ENCODE measurements around the gene SNAPC3.
"Not testable (repeated sequence)": the region's sequence is repeated elsewhere in the genome, so short reads cannot be mapped to it uniquely, and the experiment has no call there.

The SNAPC3 gene

DNA sequence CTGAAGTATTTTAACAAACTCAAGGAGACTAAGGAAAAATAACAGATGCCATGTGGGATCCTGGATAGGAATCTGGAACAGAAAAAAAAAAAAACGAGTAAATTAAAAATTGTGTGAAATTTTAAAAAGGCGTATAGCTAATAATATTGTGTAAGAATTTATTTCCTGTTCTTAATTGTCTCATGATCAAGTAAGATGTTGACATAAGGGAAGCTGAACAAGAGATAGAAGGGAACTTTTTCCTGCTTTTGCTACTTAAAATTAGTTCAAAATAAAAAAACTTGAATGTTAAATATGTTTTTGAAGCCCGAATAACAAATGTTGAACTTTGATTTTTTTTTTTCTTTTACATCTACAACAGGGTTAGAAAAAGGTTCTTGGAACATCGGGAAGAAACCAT lies 10.5 kb downstream of the SNAPC3 start:
- Histone ChIP-seq H3K4me1 (ENCODE audit: insufficient read depth, low read length) (no peaks in the 10 kb centered on the region), H2AFZ (ENCODE audit: low read depth, low read length) (no peak overlapping the region), H3K27me3 (ENCODE audit: insufficient read depth, low read length) (no peaks in the 10 kb centered on the region), H3K9me3 (ENCODE audit: low read length) (peaks cover 11% of the 10 kb centered on the region), H3K36me3 (ENCODE audit: insufficient read depth, low read length) (peaks cover 67% of the 10 kb centered on the region), H3K4me3 (ENCODE audit: low read length) (no peak overlapping the region)

DNA sequence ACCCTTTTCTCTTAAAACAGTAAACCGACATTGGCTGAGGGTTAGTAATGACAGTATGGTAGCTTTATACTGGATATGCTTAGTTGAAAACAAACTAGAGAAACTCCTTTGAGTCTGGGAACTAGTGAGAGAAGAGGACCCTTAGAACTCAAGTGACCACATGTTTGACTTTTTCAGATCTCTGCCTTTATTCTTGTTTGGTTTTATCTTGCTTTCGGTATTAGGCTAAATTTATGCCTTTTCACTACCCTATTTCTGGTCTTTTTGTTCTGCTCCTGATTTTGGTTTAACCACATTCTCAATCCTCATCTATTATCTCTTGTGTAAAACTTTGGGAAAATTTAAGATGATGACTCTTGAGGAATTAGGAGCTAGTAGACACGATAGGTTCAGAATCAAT lies 11.0 kb downstream of the SNAPC3 start:
- Histone ChIP-seq H3K4me3 (ENCODE audit: low read length) (no peak overlapping the region), H3K36me3 (ENCODE audit: insufficient read depth, low read length) (peaks cover 71% of the 10 kb centered on the region), H3K27me3 (ENCODE audit: insufficient read depth, low read length) (no peaks in the 10 kb centered on the region), H2AFZ (ENCODE audit: low read depth, low read length) (no peak overlapping the region), H3K4me1 (ENCODE audit: insufficient read depth, low read length) (no peaks in the 10 kb centered on the region), H3K9me3 (ENCODE audit: low read length) (peaks cover 12% of the 10 kb centered on the region)

DNA sequence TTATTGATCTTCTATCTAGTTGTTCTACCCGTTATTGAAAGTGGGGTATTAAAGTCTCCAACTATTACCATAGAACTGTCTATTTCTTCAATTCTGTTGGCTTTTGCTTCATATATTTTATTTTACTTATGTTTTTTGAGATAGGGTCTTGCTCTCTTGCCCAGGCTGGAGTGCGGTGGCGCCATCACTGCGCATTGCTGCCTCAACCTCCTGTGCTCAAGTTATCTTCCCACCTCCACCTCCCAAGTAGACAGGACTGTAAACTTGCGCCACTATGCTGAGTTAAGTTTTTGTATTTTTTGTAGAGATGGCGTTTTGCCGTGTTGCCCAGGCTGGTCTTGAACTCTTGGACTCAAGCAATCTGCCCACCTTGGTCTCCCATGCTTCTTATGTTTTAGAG lies 16.2 kb downstream of the SNAPC3 start:
- Histone ChIP-seq H3K27me3 (ENCODE audit: insufficient read depth, low read length) (no peaks in the 10 kb centered on the region), H3K4me3 (ENCODE audit: low read length) (no peak overlapping the region), H3K36me3 (ENCODE audit: insufficient read depth, low read length) (peaks cover 58% of the 10 kb centered on the region), H3K4me1 (ENCODE audit: insufficient read depth, low read length) (no peaks in the 10 kb centered on the region), H2AFZ (ENCODE audit: low read depth, low read length) (no peak overlapping the region), H3K9me3 (ENCODE audit: low read length) (peaks cover 22% of the 10 kb centered on the region)

DNA sequence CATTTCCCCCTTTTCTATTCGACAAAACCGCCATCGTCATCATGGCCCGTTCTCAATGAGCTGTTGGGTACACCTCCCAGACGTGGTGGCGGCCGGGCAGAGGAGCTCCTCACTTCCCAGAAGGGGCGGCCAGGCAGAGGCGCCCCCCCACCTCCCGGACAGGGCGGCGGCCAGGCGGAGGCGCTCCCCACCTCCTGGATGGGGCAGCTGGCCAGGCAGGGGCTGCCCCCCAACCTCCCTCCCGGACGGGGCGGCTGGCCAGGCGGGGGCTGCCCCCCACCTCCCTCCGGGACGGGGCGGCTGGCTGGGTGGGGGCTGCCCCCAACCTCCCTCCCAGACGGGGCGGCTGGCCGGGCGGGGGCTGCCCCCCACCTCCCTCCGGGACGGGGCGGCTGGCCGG lies 19.2 kb downstream of the SNAPC3 start:
- peaks cover 15% of the 10 kb centered on the region for H3K9me3 ChIP-seq (ENCODE audit: low read length)
- not testable (repeated sequence) for H3K4me3 ChIP-seq (ENCODE audit: low read length); H2AFZ ChIP-seq (ENCODE audit: low read depth, low read length); H3K4me1 ChIP-seq (ENCODE audit: insufficient read depth, low read length); H3K27me3 ChIP-seq (ENCODE audit: insufficient read depth, low read length)
- peaks cover 66% of the 10 kb centered on the region for H3K36me3 ChIP-seq (ENCODE audit: insufficient read depth, low read length)

DNA sequence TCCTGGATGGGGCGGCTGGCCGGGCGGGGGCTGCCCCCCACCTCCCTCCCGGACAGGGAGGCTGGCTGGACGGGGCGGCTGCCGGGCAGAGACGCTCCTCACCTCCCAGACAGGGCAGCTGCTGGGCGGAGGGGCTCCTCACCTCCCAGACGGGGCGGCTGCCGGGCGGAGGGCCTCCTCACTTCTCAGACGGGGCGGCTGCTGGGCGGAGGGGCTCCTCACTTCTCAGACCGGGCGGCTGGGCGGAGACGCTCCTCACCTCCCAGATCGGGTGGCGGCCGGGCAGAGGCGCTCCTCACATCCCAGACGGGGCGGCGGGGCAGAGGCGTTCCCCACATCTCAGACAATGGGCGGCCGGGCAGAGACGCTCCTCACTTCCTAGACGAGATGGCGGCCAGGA lies 19.6 kb downstream of the SNAPC3 start:
- H3K36me3 ChIP-seq (ENCODE audit: insufficient read depth, low read length) = peaks cover 67% of the 10 kb centered on the region
- not testable (repeated sequence) for H3K4me1 ChIP-seq (ENCODE audit: insufficient read depth, low read length); H3K27me3 ChIP-seq (ENCODE audit: insufficient read depth, low read length); H3K4me3 ChIP-seq (ENCODE audit: low read length); H2AFZ ChIP-seq (ENCODE audit: low read depth, low read length)
- H3K9me3 ChIP-seq (ENCODE audit: low read length) = peaks cover 15% of the 10 kb centered on the region

DNA sequence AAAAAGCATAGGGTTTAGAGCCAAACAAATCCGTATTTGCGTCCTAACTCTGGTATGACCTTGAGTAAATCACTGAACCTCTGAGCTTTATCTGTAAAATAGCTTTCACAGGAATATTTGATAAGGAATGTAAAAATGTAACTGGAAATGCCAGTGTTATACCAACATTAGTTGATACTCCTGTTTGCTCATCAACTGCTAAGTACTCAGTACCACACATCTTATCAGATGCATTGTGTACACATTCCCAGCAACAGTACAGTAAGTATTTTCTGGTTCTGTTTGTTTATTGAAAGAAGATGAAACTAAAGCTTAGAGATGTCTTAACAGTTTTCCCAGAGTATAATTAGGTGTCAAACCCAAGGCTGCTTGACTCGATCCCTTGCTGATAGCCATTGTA lies 21.5 kb downstream of the SNAPC3 start:
- H3K36me3 ChIP-seq (ENCODE audit: insufficient read depth, low read length) = peaks cover 71% of the 10 kb centered on the region
- H2AFZ ChIP-seq (ENCODE audit: low read depth, low read length) = no peak overlapping the region
- no peaks in the 10 kb centered on the region for H3K27me3 ChIP-seq (ENCODE audit: insufficient read depth, low read length)
- H3K4me1 ChIP-seq (ENCODE audit: insufficient read depth, low read length) = no peaks in the 10 kb centered on the region
- H3K9me3 ChIP-seq (ENCODE audit: low read length) = peaks cover 9% of the 10 kb centered on the region
- no peak overlapping the region for H3K4me3 ChIP-seq (ENCODE audit: low read length)

DNA sequence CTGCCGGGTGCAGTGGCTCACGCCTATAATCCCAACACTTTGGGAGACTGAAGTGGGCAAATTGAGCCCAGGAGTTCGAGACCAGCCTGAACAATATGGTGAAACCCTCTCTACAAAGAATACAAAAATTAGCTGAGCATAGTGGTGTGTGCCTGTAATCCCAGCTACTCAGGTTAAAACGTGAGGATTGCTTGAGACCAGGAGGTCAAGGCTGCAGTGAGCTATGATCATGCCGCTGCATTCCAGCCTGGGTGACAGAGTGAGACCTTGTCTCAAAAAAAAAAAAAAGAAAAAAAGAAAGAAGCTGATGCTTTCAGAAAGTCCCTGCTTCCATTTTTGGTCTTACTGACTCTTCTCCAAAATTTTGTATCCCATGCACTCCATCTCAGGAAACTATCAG lies 31.3 kb downstream of the SNAPC3 start:
- H3K9me3 ChIP-seq (ENCODE audit: low read length) = no peaks in the 10 kb centered on the region
- no peaks in the 10 kb centered on the region for H3K27me3 ChIP-seq (ENCODE audit: insufficient read depth, low read length)
- H2AFZ ChIP-seq (ENCODE audit: low read depth, low read length) = no peak overlapping the region
- H3K36me3 ChIP-seq (ENCODE audit: insufficient read depth, low read length) = peaks cover 81% of the 10 kb centered on the region
- H3K4me1 ChIP-seq (ENCODE audit: insufficient read depth, low read length) = no peaks in the 10 kb centered on the region
- H3K4me3 ChIP-seq (ENCODE audit: low read length) = no peak overlapping the region

DNA sequence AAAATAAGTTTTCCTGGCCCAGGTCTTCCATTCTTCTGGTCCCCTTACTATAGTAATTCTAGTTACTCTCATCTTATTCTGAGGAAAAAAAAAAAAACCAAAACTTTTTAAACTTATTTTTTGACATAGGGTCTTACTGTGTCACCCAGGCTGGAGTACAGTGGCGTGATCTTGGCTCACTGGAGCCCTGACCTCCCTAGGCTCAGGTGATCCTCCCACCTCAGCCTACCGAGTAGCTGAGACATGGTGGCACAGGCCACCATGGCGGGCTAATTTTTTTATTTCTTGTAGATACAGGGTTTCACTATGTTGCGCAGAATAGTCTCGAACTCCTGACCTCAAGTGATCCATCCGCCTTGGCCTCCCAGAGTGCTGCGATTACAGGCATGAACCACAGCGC lies 38.4 kb downstream of the SNAPC3 start:
- Histone ChIP-seq H2AFZ (ENCODE audit: low read depth, low read length) (no peak overlapping the region), H3K9me3 (ENCODE audit: low read length) (no peaks in the 10 kb centered on the region), H3K27me3 (ENCODE audit: insufficient read depth, low read length) (no peaks in the 10 kb centered on the region), H3K4me1 (ENCODE audit: insufficient read depth, low read length) (no peaks in the 10 kb centered on the region), H3K4me3 (ENCODE audit: low read length) (no peak overlapping the region), H3K36me3 (ENCODE audit: insufficient read depth, low read length) (peaks cover 83% of the 10 kb centered on the region)

DNA sequence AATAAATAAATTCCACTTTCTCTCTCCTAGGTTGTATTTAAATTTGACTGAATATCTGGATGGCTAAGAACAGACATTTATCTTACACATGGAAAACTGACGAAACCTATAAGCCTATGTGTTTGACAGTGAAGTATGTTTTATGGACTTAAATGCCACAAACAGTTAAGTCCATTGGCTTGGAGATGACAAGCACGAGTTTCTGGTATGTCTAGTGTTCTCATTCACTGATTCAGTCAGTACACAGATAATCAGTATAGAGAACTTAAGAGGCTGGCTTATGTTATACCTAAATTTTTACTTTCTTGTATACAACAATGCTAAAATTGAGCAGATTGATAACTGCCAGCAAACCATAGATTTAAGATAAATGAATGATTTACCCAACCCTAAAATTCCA lies 38.9 kb downstream of the SNAPC3 start:
- Histone ChIP-seq H3K36me3 (ENCODE audit: insufficient read depth, low read length) (peaks cover 83% of the 10 kb centered on the region), H3K27me3 (ENCODE audit: insufficient read depth, low read length) (no peaks in the 10 kb centered on the region), H3K9me3 (ENCODE audit: low read length) (no peaks in the 10 kb centered on the region), H3K4me3 (ENCODE audit: low read length) (no peak overlapping the region), H3K4me1 (ENCODE audit: insufficient read depth, low read length) (no peaks in the 10 kb centered on the region), H2AFZ (ENCODE audit: low read depth, low read length) (no peak overlapping the region)

DNA sequence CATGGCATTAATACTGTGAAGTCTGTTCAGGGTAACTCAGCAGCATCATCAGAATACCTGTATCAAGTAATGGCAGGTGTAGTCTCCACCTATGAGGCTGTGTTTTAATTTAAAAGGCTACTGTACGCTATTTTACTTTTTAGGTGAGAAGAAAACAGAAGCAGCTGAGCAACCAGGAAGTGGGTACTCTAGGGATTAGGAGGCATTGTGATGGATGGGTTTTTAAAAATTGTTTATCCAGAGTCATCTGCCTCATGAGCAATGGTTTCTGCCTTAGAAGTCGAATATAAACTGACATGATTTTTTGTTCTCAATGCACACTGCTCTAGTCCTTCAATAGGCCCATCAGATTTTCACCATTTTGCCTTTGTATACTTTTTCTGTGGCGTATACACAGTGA lies 45.5 kb downstream of the SNAPC3 start:
- Histone ChIP-seq H2AFZ (ENCODE audit: low read depth, low read length) (no peak overlapping the region), H3K27me3 (ENCODE audit: insufficient read depth, low read length) (no peaks in the 10 kb centered on the region), H3K9me3 (ENCODE audit: low read length) (no peaks in the 10 kb centered on the region), H3K4me1 (ENCODE audit: insufficient read depth, low read length) (peaks cover 2% of the 10 kb centered on the region), H3K4me3 (ENCODE audit: low read length) (no peak overlapping the region), H3K36me3 (ENCODE audit: insufficient read depth, low read length) (peaks cover 88% of the 10 kb centered on the region)

DNA sequence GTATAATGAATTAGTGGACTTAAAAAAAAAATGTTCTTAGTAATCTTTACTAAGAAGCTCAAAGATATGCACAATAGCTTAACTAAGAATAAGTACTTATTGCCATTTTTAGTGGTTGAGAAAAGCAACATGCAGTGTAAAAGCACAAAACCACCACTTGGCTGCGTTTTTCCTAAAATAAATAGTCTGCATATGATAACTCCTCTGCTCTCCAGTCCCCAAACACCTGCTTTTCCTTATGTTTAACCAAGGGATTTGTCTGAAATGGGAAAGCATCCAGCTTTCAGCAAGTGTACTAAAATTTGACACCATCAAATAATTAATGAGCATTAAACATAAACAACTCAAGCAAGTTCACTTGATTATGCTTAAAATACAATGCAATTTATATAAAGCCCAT lies 46.7 kb downstream of the SNAPC3 start:
- Histone ChIP-seq H3K4me3 (ENCODE audit: low read length) (no peak overlapping the region), H3K36me3 (ENCODE audit: insufficient read depth, low read length) (peaks cover 89% of the 10 kb centered on the region), H3K9me3 (ENCODE audit: low read length) (no peaks in the 10 kb centered on the region), H3K4me1 (ENCODE audit: insufficient read depth, low read length) (peaks cover 2% of the 10 kb centered on the region), H2AFZ (ENCODE audit: low read depth, low read length) (no peak overlapping the region), H3K27me3 (ENCODE audit: insufficient read depth, low read length) (no peaks in the 10 kb centered on the region)

DNA sequence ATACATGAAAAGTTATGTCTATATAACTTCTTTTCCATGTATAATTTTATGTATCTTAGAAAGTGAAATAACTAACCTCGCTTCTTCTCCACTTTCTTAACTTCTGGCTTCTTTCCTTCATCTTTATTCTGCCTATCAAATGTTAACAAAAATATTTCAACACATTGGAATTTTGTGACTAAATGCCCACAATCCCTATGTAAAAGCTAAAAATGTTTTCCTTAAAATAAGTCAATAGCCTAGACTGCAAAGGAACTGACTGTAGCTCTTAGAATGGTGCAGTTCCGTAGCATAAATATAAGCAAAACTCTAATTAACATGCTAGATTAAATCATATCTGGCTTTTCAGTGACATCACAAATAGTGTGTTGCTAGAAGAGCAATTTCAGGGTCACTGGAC lies 47.2 kb downstream of the SNAPC3 start:
- H3K36me3 ChIP-seq (ENCODE audit: insufficient read depth, low read length) = peaks cover 89% of the 10 kb centered on the region

DNA sequence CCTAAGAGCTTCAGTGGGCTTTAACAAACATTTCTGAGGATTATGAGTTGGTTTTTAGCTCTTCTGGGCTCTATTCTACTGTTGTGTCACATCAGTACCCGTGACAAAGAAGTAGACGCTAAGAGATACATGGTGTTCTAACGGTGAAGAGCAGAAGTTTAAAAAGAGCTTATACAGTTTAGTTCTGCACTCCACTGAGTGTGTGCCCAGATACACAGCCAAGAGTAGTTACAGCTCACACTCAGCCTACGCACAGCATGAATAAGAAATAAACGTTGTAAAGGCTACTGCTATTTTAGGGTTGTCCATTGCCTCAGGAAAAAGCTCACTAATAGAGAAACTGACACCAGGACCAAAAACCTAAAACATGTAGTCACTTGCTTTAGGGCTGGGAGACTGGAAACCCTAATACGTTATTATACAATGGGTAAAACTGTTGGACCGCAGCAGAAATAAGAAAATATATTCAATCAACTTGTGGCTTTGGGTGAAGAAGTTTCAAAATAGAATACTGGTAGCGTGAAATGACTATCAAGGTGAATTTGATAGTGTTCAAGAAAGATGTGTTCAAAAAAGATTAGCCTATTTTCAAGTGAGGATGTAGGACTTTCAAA lies 53.4 kb downstream of the SNAPC3 start:
- peaks cover 68% of the 10 kb centered on the region for H3K36me3 ChIP-seq (ENCODE audit: insufficient read depth, low read length)
- H3K4me3 ChIP-seq (ENCODE audit: low read length) = no peak overlapping the region
- H3K4me1 ChIP-seq (ENCODE audit: insufficient read depth, low read length) = no peaks in the 10 kb centered on the region
- H3K9me3 ChIP-seq (ENCODE audit: low read length) = no peaks in the 10 kb centered on the region
- no peaks in the 10 kb centered on the region for H3K27me3 ChIP-seq (ENCODE audit: insufficient read depth, low read length)
- no peak overlapping the region for H2AFZ ChIP-seq (ENCODE audit: low read depth, low read length)

More for the DNA sequence above, 47.2 kb downstream of the SNAPC3 start:
- no peaks in the 10 kb centered on the region for H3K9me3 ChIP-seq (ENCODE audit: low read length)
- no peaks in the 10 kb centered on the region for H3K27me3 ChIP-seq (ENCODE audit: insufficient read depth, low read length)
- no peak overlapping the region for H3K4me3 ChIP-seq (ENCODE audit: low read length)
- H2AFZ ChIP-seq (ENCODE audit: low read depth, low read length) = no peak overlapping the region
- H3K4me1 ChIP-seq (ENCODE audit: insufficient read depth, low read length) = peaks cover 2% of the 10 kb centered on the region

DNA sequence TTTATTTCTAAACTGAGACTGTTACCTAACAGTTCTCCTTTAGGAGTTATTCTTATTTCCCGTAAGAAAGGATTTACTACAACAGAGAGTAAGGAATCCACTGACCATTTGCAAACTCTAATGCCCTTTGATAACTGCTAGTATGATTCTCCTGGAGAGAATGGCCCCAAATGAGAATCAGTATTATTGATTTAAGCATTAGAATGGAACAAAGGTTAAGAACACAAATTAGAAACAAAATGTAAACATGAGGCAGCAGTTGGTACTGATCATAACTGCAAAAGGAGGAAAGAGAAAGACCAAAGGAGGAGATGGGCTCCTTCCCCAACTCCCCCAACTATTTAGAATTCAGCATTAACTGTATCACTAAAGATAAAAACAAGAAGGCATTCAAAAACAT lies 57.4 kb downstream of the SNAPC3 start:
- Histone ChIP-seq H3K27me3 (ENCODE audit: insufficient read depth, low read length) (no peaks in the 10 kb centered on the region), H3K4me3 (ENCODE audit: low read length) (no peak overlapping the region), H3K36me3 (ENCODE audit: insufficient read depth, low read length) (peaks cover 60% of the 10 kb centered on the region), H2AFZ (ENCODE audit: low read depth, low read length) (no peak overlapping the region), H3K9me3 (ENCODE audit: low read length) (no peaks in the 10 kb centered on the region), H3K4me1 (ENCODE audit: insufficient read depth, low read length) (peaks cover 7% of the 10 kb centered on the region)

Measured in neuron (in vitro differentiated cells).